ENCODE results near the gene XYLB. TPM values are rescaled to one million over a fixed set of nuclear protein-coding genes. Genes with fewer than 3 reads are reported as not detected.
A peak's percentile ranks its signal among the peaks of the same experiment; 100 is the strongest.

XYLB gene
- total RNA-seq, 4 donors from 2014 or later = 2.4 to 5.0 (median 2.5) TPM

DNA sequence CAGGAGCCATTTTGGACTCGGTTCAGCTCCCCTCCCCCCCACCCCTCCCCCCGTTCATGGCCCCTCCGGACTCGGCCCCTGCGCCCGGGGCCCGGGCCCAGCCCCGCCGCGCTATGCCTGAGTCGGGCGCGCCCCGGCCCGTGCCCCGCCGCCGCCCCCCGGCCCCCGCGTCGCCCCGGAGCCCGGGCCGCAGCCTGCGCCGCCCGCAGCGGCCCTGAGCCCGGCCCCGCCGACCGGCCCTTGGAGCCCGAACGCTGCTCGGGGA, 107.3 kb downstream of the XYLB start:
- H3K27me3 ChIP-seq = no peaks in the 10 kb centered on the region
- no peaks in the 10 kb centered on the region for H3K36me3 ChIP-seq
- H3K27ac ChIP-seq = peak overlapping the region; percentile 87 to 94 (median 91)
- no peaks in the 10 kb centered on the region for H3K9me3 ChIP-seq
- no CpG with 5 or more reads among the region's 36 CpGs for WGBS, 2 donors
- intact Hi-C loops (cut with DNase I) = no loop called here
- H3K4me1 ChIP-seq = peaks cover 16 to 43% (median 23%) of the 10 kb centered on the region in 3 donors
- H3K4me3 ChIP-seq = peak overlapping the region; percentile 59 to 96 (median 80)
- DNase-seq = no peak
- no peak for TF ChIP-seq POLR2A (IDR thresholded peaks at IDR 0.05)
- TF ChIP-seq, protein P1, sequence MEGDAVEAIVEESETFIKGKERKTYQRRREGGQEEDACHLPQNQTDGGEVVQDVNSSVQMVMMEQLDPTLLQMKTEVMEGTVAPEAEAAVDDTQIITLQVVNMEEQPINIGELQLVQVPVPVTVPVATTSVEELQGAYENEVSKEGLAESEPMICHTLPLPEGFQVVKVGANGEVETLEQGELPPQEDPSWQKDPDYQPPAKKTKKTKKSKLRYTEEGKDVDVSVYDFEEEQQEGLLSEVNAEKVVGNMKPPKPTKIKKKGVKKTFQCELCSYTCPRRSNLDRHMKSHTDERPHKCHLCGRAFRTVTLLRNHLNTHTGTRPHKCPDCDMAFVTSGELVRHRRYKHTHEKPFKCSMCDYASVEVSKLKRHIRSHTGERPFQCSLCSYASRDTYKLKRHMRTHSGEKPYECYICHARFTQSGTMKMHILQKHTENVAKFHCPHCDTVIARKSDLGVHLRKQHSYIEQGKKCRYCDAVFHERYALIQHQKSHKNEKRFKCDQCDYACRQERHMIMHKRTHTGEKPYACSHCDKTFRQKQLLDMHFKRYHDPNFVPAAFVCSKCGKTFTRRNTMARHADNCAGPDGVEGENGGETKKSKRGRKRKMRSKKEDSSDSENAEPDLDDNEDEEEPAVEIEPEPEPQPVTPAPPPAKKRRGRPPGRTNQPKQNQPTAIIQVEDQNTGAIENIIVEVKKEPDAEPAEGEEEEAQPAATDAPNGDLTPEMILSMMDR (IDR thresholded peaks at IDR 0.05) = no peak

DNA sequence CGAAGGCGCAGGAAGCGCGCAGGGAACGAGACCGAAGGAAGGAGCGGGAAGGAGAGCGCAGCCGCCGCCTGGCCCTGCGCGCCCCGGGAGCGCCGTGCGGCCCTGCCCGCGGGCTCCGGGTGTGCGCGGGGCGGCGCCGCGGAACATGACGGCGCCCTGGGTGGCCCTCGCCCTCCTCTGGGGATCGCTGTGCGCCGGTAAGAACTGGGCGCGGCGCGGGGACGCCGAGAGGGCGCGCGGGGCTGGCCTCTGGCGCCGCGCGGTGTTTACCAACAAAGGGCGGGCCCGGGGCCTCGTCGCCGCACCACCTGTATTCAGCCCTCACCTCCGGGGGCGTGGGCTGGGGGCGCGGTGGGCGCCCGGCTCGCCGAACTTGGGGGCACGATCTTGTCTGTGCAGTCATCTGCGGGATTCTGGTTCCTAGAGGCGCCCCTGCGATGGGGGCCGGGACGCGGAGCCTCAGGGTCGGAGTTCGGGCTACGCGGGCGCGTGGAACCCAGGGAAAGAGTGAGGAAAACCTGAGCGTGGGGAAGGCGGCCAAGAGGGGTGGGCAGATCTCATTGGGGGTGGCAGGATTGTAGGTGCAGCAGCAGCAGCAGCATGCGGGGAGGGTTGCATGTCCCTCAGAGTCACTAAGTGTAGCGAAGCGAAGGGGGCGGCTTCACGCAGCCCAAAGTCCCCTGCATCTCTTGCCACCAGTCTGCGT, 107.7 kb downstream of the XYLB start:
- no peak for DNase-seq
- H3K36me3 ChIP-seq = no peaks in the 10 kb centered on the region
- peak overlapping the region; percentile 59 to 96 (median 80) for H3K4me3 ChIP-seq
- TF ChIP-seq POLR2A (IDR thresholded peaks at IDR 0.05) = peak in 2 of 4 donors; percentile 36 to 52
- TF ChIP-seq, protein P1 (IDR thresholded peaks at IDR 0.05) = no peak
- intact Hi-C loops (cut with DNase I) = no loop called here
- H3K27ac ChIP-seq = peak overlapping the region; percentile 87 to 94 (median 91)
- no peaks in the 10 kb centered on the region for H3K27me3 ChIP-seq
- H3K9me3 ChIP-seq = no peaks in the 10 kb centered on the region
- peaks cover 21 to 48% (median 24%) of the 10 kb centered on the region in 3 donors for H3K4me1 ChIP-seq
- WGBS, 2 donors = 4% methylated on average over 4 of the region's 78 CpGs; no CpG with 5 or more reads in 1 of the 2 donors

DNA sequence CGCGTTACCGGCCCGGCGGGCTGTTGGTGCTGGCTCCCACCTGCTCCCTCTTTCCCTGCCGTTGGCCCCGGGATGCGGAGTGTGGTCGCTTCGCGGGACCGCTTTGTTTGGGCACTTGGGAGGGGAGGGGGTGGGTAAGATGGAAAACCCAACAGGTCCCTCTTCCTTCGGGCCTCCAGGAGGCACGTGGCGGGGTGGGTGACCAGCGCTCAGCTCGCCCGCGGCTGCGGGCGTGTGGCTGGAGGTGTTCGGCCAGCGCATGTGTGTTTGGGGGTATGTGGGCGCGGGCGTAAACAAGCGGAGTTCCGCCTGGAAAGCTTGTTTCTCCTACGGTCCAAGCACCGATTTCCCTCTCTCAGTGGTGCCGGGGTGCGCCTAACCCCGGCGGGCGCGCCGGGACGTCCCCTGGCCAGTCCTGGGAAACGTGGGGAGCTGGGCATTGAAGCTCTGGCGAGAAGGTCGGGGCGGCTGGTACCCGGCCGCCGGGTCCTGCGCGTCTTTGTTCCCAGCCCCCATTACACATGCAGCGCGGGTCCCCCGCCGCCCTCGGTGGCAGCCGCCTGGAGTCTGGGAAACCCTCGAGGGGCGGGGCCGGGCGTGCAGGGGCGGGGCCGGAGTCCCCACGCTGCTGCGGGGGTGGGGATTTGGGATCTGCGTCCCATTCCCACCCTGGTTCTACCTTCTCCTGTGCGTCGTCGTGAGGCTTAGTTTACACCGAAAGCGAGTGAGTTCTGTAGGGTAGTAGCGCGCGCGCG, 108.5 kb downstream of the XYLB start:
- H3K36me3 ChIP-seq = no peaks in the 10 kb centered on the region
- DNase-seq = no peak

DNA sequence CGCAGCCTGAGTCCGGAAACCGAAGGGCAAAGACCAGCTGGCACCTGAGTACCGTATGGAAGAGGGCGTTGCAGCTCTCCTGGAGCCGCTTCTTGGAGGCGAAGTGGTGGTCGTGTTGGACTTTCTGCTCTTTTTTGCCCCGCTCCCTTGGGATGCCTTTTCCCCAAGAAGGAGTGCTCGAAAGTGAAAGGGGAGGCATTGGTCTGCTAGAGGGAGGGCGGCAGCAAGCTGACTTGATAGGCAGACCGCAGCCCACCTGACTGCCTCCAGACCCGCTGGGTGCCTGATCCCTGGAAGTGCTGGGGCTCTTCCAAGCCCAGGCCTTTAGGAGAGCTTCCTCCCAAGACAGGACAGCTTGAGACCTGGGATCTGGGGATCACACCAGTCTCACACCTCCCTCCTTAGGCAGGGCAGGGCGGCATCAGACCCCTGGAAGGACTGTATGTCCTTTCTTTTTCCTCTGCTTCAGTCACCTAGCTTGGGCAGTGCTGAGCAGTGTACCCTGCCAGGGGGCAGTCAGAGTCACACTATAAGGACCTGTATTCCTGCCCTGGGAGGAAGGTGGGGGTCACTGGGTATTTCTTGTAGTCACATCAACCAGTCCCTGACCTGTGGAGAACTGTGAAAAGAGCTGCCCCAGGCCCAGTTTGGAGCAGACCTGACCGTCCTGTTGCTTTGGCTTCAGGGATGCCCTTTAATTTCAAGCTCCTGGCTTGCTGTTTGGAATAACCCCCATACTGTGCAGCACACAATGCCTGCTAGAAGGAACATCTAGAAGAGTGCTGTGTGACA, 109.2 kb downstream of the XYLB start:
- peak overlapping the region; percentile 59 to 96 (median 80) for H3K4me3 ChIP-seq
- intact Hi-C loops (cut with DNase I) = no loop called here
- H3K4me1 ChIP-seq = peaks cover 32 to 63% (median 34%) of the 10 kb centered on the region in 3 donors
- no peak for TF ChIP-seq POLR2A (IDR thresholded peaks at IDR 0.05)
- TF ChIP-seq, protein P1 (IDR thresholded peaks at IDR 0.05) = no peak
- WGBS, 2 donors = 16 to 17% methylated on average over 3 to 4 of the region's 15 CpGs
- H3K27ac ChIP-seq = peak overlapping the region; percentile 87 to 94 (median 91)
- no peaks in the 10 kb centered on the region for H3K36me3 ChIP-seq
- DNase-seq = no peak
- H3K27me3 ChIP-seq = no peaks in the 10 kb centered on the region
- H3K9me3 ChIP-seq = no peaks in the 10 kb centered on the region

More for the DNA sequence above, 108.5 kb downstream of the XYLB start:
- Histone ChIP-seq H3K4me1 (peaks cover 27 to 55% (median 32%) of the 10 kb centered on the region in 3 donors), H3K27me3 (no peaks in the 10 kb centered on the region), H3K9me3 (no peaks in the 10 kb centered on the region), H3K4me3 (peak overlapping the region; percentile 59 to 96 (median 80)), H3K27ac (peak overlapping the region; percentile 87 to 94 (median 91))
- TF ChIP-seq, protein P1 (IDR thresholded peaks at IDR 0.05) = no peak
- TF ChIP-seq POLR2A (IDR thresholded peaks at IDR 0.05) = peak in 1 of 4 donors; percentile 29
- intact Hi-C loops (cut with DNase I) = no loop called here
- 1% methylated on average over 18 of the region's 72 CpGs; no CpG with 5 or more reads in 1 of the 2 donors for WGBS, 2 donors

Data from esophagus squamous epithelium (tissue), 5 donors.